SK-N-SH treated with all-trans-retinoic acid at 6 μM for 48 hours (cell line): ENCODE results near the gene GPD1.

Source experiments
- ATAC-seq: fragments of 200-7000 bp; cut with Tn5 transposase; 3 replicates; pipeline ENCODE4 v1.9.1; 2020; ENCODE audit warnings: mild to moderate bottlenecking, moderate library complexity
- ARNTL ChIP-seq: fragments of 450-650 bp; formaldehyde crosslinking; IDR thresholded peaks from 2 replicates; pipeline ENCODE4 v1.5.0; 2020; ENCODE audit warnings: low read depth, mild to moderate bottlenecking, moderate library complexity, borderline replicate concordance
- BACH2 ChIP-seq: fragments of 250-450 bp; sonication (Bioruptor Pico); IDR thresholded peaks from 2 replicates; pipeline ENCODE4 v1.9.0; 2021; ENCODE audit warnings: mild to moderate bottlenecking, borderline replicate concordance
- CSDC2 ChIP-seq: fragments of 250-450 bp; sonication (Bioruptor Pico); IDR thresholded peaks from 2 replicates; pipeline ENCODE4 v1.5.0; 2020; ENCODE audit warnings: mild to moderate bottlenecking, moderate library complexity
- ESRRG ChIP-seq: fragments of 250-450 bp; sonication (Bioruptor Pico); IDR thresholded peaks from 2 replicates; pipeline ENCODE4 v1.6.1; 2021; ENCODE audit warnings: mild to moderate bottlenecking
- GLIS3 ChIP-seq: fragments of 250-450 bp; sonication (Bioruptor Pico); IDR thresholded peaks from 2 replicates; pipeline ENCODE4 v1.5.0; 2020; ENCODE audit warnings: mild to moderate bottlenecking, moderate library complexity
- ISL1 ChIP-seq: fragments of 250-450 bp; sonication (Bioruptor Pico); IDR thresholded peaks from 2 replicates; pipeline ENCODE4 v2.1.2; 2022; ENCODE audit warnings: mild to moderate bottlenecking, moderate library complexity
- OSR1 ChIP-seq: fragments of 250-450 bp; sonication (Bioruptor Pico); IDR thresholded peaks from 2 replicates; pipeline ENCODE4 v1.8.0; 2022; ENCODE audit warnings: moderate library complexity, mild to moderate bottlenecking, inconsistent platforms
- PPARA ChIP-seq: fragments of 250-450 bp; sonication (Bioruptor Pico); IDR thresholded peaks from 2 replicates; pipeline ENCODE4 v1.5.0; 2020; ENCODE audit warnings: mild to moderate bottlenecking, borderline replicate concordance
- RARB ChIP-seq: fragments of 250-450 bp; sonication (Bioruptor Pico); IDR thresholded peaks from 2 replicates; pipeline ENCODE4 v1.8.0; 2021; ENCODE audit warnings: mild to moderate bottlenecking, moderate library complexity
- SNAI2 ChIP-seq: fragments of 250-450 bp; sonication (Bioruptor Pico); IDR thresholded peaks from 2 replicates; pipeline ENCODE4 v1.5.0; 2020; ENCODE audit warnings: mild to moderate bottlenecking, moderate library complexity
- TCF4 ChIP-seq: fragments of 250-450 bp; sonication (Bioruptor Pico); IDR thresholded peaks from 2 replicates; pipeline ENCODE4 v1.8.0; 2021; ENCODE audit warnings: mild to moderate bottlenecking, moderate library complexity, borderline replicate concordance
- TOX ChIP-seq: fragments of 250-450 bp; sonication (Bioruptor Pico); IDR thresholded peaks from 2 replicates; pipeline ENCODE4 v1.8.0; 2021; ENCODE audit warnings: mild to moderate bottlenecking, moderate library complexity, borderline replicate concordance
- ZC3H10 ChIP-seq: fragments of 250-450 bp; sonication (Bioruptor Pico); IDR thresholded peaks from 2 replicates; pipeline ENCODE4 v1.5.1; 2021; ENCODE audit warnings: mild to moderate bottlenecking, moderate library complexity
- ZFP3 ChIP-seq: fragments of 250-450 bp; sonication (Bioruptor Pico); IDR thresholded peaks from 2 replicates; pipeline ENCODE4 v1.5.0; 2020; ENCODE audit warnings: mild to moderate bottlenecking, moderate library complexity
- ZFP30 ChIP-seq: fragments of 450-650 bp; formaldehyde crosslinking; IDR thresholded peaks from 2 replicates; pipeline ENCODE4 v1.5.0; 2022; ENCODE audit warnings: mild to moderate bottlenecking, moderate library complexity
- ZNF565 ChIP-seq: fragments of 450-650 bp; formaldehyde crosslinking; conservative IDR thresholded peaks from 2 replicates; pipeline ENCODE4 v1.5.0; 2020; ENCODE audit warnings: low read depth, mild to moderate bottlenecking, moderate library complexity
- ZNF70 ChIP-seq: fragments of 450-650 bp; formaldehyde crosslinking; IDR thresholded peaks from 2 replicates; pipeline ENCODE4 v1.5.0; 2020; ENCODE audit warnings: mild to moderate bottlenecking, moderate library complexity
- TF ChIP-seq, protein P1 (sequence below): fragments of 250-450 bp; sonication (Bioruptor Pico); IDR thresholded peaks from 2 replicates; pipeline ENCODE4 v1.5.0; 2020; ENCODE audit warnings: mild to moderate bottlenecking, moderate library complexity
- TF ChIP-seq, protein P2 (sequence below): fragments of 250-450 bp; sonication (Bioruptor Pico); IDR thresholded peaks from 2 replicates; pipeline ENCODE4 v1.5.1; 2021; ENCODE audit warnings: mild to moderate bottlenecking, moderate library complexity
- TF ChIP-seq, protein P3 (sequence below): fragments of 250-450 bp; sonication (Bioruptor Pico); IDR thresholded peaks from 2 replicates; pipeline ENCODE4 v1.5.1; 2020; ENCODE audit warnings: low read depth, mild to moderate bottlenecking, moderate library complexity
- TF ChIP-seq, protein P4 (sequence below): fragments of 250-450 bp; sonication (Bioruptor Pico); IDR thresholded peaks from 2 replicates; pipeline ENCODE4 v1.8.0; 2020; ENCODE audit warnings: mild to moderate bottlenecking, moderate library complexity, borderline replicate concordance
- TF ChIP-seq, protein P5 (sequence below): fragments of 250-450 bp; sonication (Bioruptor Pico); IDR thresholded peaks from 2 replicates; pipeline ENCODE4 v1.8.0; 2021; ENCODE audit warnings: low read depth, mild to moderate bottlenecking, moderate library complexity, borderline replicate concordance

The GPD1 gene

DNA sequence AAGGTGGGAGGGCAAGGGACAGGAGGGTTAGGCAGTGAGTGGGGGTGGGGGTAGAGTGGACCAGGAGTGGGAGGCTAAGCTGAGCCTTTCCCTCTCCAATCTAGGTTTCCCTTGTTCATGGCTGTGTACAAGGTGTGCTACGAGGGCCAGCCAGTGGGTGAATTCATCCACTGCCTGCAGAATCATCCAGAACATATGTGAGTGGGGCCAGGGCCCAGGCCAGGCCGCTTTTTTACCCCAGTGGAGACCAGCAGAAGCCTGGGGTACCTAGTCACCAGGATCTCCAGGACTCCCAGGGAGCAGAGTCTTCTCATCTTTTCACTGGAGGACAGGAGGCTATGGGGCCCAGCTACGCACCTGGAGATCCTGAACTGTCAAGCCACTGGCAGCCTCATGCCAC is 5.5 kb downstream of the GPD1 start:
- ATAC-seq: no peak
- TF ChIP-seq, protein P1, sequence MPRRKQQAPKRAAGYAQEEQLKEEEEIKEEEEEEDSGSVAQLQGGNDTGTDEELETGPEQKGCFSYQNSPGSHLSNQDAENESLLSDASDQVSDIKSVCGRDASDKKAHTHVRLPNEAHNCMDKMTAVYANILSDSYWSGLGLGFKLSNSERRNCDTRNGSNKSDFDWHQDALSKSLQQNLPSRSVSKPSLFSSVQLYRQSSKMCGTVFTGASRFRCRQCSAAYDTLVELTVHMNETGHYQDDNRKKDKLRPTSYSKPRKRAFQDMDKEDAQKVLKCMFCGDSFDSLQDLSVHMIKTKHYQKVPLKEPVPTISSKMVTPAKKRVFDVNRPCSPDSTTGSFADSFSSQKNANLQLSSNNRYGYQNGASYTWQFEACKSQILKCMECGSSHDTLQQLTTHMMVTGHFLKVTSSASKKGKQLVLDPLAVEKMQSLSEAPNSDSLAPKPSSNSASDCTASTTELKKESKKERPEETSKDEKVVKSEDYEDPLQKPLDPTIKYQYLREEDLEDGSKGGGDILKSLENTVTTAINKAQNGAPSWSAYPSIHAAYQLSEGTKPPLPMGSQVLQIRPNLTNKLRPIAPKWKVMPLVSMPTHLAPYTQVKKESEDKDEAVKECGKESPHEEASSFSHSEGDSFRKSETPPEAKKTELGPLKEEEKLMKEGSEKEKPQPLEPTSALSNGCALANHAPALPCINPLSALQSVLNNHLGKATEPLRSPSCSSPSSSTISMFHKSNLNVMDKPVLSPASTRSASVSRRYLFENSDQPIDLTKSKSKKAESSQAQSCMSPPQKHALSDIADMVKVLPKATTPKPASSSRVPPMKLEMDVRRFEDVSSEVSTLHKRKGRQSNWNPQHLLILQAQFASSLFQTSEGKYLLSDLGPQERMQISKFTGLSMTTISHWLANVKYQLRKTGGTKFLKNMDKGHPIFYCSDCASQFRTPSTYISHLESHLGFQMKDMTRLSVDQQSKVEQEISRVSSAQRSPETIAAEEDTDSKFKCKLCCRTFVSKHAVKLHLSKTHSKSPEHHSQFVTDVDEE: no peak
- no peak for TF ChIP-seq GLIS3 (CRISPR knock-in tag)
- TF ChIP-seq, protein P2, sequence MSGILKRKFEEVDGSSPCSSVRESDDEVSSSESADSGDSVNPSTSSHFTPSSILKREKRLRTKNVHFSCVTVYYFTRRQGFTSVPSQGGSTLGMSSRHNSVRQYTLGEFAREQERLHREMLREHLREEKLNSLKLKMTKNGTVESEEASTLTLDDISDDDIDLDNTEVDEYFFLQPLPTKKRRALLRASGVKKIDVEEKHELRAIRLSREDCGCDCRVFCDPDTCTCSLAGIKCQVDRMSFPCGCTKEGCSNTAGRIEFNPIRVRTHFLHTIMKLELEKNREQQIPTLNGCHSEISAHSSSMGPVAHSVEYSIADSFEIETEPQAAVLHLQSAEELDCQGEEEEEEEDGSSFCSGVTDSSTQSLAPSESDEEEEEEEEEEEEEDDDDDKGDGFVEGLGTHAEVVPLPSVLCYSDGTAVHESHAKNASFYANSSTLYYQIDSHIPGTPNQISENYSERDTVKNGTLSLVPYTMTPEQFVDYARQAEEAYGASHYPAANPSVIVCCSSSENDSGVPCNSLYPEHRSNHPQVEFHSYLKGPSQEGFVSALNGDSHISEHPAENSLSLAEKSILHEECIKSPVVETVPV (CRISPR knock-in tag): no peak
- TF ChIP-seq, protein P3, sequence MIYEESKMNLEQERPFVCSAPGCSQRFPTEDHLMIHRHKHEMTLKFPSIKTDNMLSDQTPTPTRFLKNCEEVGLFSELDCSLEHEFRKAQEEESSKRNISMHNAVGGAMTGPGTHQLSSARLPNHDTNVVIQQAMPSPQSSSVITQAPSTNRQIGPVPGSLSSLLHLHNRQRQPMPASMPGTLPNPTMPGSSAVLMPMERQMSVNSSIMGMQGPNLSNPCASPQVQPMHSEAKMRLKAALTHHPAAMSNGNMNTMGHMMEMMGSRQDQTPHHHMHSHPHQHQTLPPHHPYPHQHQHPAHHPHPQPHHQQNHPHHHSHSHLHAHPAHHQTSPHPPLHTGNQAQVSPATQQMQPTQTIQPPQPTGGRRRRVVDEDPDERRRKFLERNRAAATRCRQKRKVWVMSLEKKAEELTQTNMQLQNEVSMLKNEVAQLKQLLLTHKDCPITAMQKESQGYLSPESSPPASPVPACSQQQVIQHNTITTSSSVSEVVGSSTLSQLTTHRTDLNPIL (CRISPR knock-in tag): no peak
- TF ChIP-seq, protein P4, sequence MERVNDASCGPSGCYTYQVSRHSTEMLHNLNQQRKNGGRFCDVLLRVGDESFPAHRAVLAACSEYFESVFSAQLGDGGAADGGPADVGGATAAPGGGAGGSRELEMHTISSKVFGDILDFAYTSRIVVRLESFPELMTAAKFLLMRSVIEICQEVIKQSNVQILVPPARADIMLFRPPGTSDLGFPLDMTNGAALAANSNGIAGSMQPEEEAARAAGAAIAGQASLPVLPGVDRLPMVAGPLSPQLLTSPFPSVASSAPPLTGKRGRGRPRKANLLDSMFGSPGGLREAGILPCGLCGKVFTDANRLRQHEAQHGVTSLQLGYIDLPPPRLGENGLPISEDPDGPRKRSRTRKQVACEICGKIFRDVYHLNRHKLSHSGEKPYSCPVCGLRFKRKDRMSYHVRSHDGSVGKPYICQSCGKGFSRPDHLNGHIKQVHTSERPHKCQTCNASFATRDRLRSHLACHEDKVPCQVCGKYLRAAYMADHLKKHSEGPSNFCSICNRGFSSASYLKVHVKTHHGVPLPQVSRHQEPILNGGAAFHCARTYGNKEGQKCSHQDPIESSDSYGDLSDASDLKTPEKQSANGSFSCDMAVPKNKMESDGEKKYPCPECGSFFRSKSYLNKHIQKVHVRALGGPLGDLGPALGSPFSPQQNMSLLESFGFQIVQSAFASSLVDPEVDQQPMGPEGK (CRISPR knock-in tag): no peak
- no peak for TF ChIP-seq CSDC2 (CRISPR knock-in tag)

DNA sequence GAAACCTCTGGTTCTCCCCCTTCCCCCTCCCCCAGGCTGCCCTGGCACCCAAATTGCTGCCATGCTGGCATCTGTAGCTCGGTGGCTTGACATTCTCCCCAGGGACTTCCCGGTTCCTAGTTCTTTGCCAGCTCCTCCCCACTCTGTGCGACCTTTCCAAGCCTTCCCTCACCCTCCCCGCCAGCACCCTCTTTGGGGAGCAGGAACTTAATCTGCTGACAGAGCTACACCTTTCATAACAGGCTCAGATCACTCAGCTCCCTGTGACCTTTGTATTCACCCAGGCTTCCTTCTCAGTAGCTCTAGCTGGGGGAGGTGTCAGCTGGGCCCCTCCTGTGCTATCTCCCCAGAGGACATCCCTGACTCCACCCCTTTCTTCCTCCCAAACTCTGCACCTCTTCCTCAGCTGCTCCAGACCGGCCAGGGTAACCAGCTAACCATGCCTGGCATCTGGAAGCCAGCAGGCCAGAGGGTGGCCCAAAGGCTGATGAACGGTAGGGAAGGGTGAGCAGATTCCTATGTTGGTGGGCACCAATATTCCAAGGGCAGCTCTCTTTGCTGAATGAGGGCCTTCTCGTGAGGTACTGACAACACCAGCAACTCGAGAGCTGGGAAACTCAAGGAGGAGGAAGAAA is 6.4 kb downstream of the GPD1 start:
- ATAC-seq: no peak
- TF ChIP-seq GLIS3 (CRISPR knock-in tag) (no peak), ESRRG (CRISPR knock-in tag) (no peak), ISL1 (CRISPR knock-in tag) (no peak), ZFP3 (CRISPR knock-in tag) (no peak), ZFP30 (CRISPR knock-in tag) (no peak), ARNTL (no peak), BACH2 (no peak), PPARA (CRISPR knock-in tag) (no peak), ZNF565 (no peak), ZNF70 (CRISPR knock-in tag) (no peak), TOX (CRISPR knock-in tag) (no peak), RARB (CRISPR knock-in tag) (no peak), SNAI2 (no peak), OSR1 (CRISPR knock-in tag) (no peak), TCF4 (CRISPR knock-in tag) (no peak), CSDC2 (CRISPR knock-in tag) (no peak), ZC3H10 (CRISPR knock-in tag) (no peak)
- TF ChIP-seq, protein P3 (CRISPR knock-in tag): no peak
- TF ChIP-seq, protein P5, sequence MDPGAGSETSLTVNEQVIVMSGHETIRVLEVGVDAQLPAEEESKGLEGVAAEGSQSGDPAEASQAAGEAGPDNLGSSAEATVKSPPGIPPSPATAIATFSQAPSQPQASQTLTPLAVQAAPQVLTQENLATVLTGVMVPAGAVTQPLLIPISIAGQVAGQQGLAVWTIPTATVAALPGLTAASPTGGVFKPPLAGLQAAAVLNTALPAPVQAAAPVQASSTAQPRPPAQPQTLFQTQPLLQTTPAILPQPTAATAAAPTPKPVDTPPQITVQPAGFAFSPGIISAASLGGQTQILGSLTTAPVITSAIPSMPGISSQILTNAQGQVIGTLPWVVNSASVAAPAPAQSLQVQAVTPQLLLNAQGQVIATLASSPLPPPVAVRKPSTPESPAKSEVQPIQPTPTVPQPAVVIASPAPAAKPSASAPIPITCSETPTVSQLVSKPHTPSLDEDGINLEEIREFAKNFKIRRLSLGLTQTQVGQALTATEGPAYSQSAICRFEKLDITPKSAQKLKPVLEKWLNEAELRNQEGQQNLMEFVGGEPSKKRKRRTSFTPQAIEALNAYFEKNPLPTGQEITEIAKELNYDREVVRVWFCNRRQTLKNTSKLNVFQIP (CRISPR knock-in tag): no peak
- TF ChIP-seq, protein P4 (CRISPR knock-in tag): no peak
